Nephron (organoid): ENCODE data around the gene PGF.

ENCODE experiments used
- H3K27ac Mint-ChIP-seq, 3 experiments: 2 replicates each; pipeline ENCODE4 v1.8.0; 2020; ENCODE audit warnings: mixed read lengths in 3 of 3, mild to moderate bottlenecking in 2 of 3, moderate library complexity in 1 of 3
- H3K27me3 Mint-ChIP-seq: 2 replicates; pipeline ENCODE4 v1.8.0; 2021; ENCODE audit warnings: low read depth, mild to moderate bottlenecking, moderate library complexity, mixed read lengths
- H3K36me3 Mint-ChIP-seq: 2 replicates; pipeline ENCODE4 v1.8.0; 2020; ENCODE audit warnings: low read depth, mixed read lengths
- H3K4me1 Mint-ChIP-seq: 2 replicates; pipeline ENCODE4 v1.8.0; 2020; ENCODE audit warnings: mixed read lengths
- H3K4me3 Mint-ChIP-seq, 3 experiments: 2 replicates each; pipeline ENCODE4 v1.8.0; 2020; ENCODE audit warnings: mild to moderate bottlenecking in 3 of 3, mixed read lengths in 3 of 3, moderate library complexity in 2 of 3
- H3K9me3 Mint-ChIP-seq: 2 replicates; pipeline ENCODE4 v1.8.0; 2020; ENCODE audit warnings: mixed read lengths
- TF ChIP-seq, protein P1 (sequence below), 3 experiments: fragments of 200-600 bp; sonication (generic); IDR thresholded peaks; one replicate each; pipeline ENCODE4 v1.5.0; 2021; ENCODE audit warnings: antibody characterized with exemption in 3 of 3; ENCODE audit not compliant: unreplicated experiment in 3 of 3

PGF gene

DNA sequence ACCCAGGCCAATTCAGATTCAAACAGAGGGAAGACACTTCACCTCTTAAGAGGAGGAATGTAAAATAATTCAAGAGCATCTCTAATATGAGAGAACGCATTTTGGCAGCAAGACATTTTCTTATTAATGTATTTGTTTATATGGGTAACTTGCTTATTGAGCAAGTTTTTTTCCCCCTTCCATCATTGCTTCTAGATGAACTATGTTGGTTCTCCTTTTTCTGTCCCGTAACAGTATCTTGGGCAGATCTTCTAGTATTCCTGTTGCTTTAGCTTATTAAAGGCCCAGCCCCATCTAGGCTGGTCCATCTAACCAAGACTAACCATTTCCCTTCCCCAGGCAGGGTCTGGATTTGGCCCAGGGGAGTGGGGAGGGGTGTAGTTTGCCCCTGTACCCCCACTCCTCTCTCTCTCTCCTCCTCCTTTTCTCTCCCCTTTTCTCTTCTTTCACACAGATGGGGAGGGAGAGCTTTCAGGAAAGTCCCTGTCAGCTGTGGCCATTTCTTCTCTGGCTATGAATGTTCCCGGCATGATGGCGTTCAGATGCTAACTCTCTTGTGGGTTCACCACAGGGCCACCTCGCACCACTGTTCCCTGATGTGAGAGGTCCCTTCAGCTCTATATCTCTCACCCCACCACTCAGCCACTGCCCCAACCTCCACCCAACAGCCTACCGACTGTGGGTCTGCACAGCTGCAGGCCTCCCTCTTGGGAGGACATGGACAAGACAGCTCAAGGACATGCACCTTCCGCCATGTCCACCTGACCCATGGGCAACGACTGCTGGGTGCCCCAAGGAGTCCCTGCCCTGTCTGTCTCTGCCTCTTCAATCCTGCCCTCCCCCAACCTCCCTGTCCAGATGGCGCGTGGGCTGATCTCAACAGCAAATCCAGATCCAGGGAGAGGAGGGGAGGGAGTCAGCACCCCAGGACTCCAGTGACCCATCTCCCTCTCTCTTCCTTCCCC, 16.6 kb downstream of the PGF start:
- Mint-ChIP-seq H3K27me3 (peaks cover 3% of the 10 kb centered on the region), H3K4me3 (no peak overlapping the region), H3K27ac (peak overlapping the region in 1 of 3 experiments; percentile 90), H3K9me3 (no peaks in the 10 kb centered on the region), H3K4me1 (peaks cover 67% of the 10 kb centered on the region), H3K36me3 (peaks cover 10% of the 10 kb centered on the region)
- TF ChIP-seq, protein P1, sequence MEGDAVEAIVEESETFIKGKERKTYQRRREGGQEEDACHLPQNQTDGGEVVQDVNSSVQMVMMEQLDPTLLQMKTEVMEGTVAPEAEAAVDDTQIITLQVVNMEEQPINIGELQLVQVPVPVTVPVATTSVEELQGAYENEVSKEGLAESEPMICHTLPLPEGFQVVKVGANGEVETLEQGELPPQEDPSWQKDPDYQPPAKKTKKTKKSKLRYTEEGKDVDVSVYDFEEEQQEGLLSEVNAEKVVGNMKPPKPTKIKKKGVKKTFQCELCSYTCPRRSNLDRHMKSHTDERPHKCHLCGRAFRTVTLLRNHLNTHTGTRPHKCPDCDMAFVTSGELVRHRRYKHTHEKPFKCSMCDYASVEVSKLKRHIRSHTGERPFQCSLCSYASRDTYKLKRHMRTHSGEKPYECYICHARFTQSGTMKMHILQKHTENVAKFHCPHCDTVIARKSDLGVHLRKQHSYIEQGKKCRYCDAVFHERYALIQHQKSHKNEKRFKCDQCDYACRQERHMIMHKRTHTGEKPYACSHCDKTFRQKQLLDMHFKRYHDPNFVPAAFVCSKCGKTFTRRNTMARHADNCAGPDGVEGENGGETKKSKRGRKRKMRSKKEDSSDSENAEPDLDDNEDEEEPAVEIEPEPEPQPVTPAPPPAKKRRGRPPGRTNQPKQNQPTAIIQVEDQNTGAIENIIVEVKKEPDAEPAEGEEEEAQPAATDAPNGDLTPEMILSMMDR (IDR thresholded peaks at IDR 0.05; ENCODE audit: unreplicated experiment in 3 of 3) = no peak

DNA sequence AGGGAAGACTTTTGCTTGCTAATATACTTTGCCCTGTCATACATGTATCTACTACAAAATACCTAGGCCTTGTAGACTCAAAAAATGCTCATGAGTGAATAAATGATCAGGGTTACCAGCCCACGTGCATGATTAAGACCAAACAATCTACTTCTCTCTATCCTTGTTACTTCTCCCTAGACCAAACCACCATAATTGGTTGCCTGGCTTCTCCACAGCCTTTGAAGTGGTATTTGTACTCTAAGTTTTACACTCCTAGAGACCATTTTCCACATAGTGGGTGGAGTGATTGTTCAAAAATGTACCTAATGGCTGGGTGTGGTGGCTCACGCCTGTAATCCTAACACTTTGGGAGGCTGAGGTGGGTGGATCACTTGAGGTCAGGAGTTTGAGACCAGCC, 18.2 kb downstream of the PGF start:
- H3K36me3 Mint-ChIP-seq = peaks cover 6% of the 10 kb centered on the region
- TF ChIP-seq, protein P1 (IDR thresholded peaks at IDR 0.05; ENCODE audit: unreplicated experiment in 3 of 3) = no peak
- H3K4me1 Mint-ChIP-seq = peaks cover 76% of the 10 kb centered on the region
- H3K9me3 Mint-ChIP-seq = no peaks in the 10 kb centered on the region
- H3K27me3 Mint-ChIP-seq = peaks cover 3% of the 10 kb centered on the region
- peak overlapping the region in 1 of 3 experiments; percentile 1 for H3K27ac Mint-ChIP-seq
- H3K4me3 Mint-ChIP-seq = no peak overlapping the region

DNA sequence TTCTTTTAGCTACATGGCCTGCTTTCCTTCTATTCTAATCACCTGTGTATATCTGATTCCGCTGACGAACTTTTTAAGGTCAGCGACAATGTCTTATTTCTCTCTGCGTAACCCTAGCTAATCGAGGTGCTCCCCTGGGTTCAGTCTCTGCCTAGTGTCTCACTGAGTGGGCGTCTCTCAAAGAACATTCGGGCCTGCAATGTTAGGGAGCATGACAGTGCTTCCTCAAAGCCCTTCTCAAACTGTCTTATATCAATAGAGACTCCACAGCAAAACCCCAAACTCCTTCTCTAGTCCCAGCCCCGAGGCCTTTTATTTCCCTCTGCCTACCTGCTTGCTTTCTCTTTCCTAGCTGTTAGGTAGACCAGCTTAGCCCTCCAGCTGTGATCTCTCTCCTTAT, 18.7 kb downstream of the PGF start:
- Mint-ChIP-seq H3K36me3 (peaks cover 4% of the 10 kb centered on the region), H3K4me3 (peak overlapping the region in 2 of 3 experiments; percentile 17 to 30), H3K27ac (peak overlapping the region in 1 of 3 experiments; percentile 1), H3K9me3 (no peaks in the 10 kb centered on the region), H3K27me3 (peaks cover 3% of the 10 kb centered on the region), H3K4me1 (peaks cover 74% of the 10 kb centered on the region)
- TF ChIP-seq, protein P1 (IDR thresholded peaks at IDR 0.05; ENCODE audit: unreplicated experiment in 3 of 3) = no peak

DNA sequence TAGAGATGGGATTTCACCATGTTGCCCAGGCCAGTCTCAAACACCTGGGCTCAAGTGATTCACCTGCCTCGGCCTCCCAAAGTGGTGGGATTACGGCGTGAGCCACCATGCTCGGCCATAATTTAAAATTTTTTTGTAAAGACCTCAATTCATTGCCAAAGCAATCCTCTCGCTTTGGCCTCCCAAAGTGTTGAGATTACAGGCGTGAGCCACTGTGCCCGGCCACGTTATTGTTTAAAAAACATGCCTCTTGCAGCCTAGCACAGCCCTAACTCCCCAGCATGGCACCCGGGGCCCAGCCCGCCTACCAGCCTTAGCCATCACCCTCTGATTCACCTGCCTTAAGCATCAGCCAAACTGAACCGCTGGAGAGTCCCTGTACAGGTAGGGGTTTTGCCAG, 19.2 kb downstream of the PGF start:
- Mint-ChIP-seq H3K27me3 (peaks cover 3% of the 10 kb centered on the region), H3K27ac (no peak overlapping the region), H3K9me3 (no peaks in the 10 kb centered on the region), H3K36me3 (no peaks in the 10 kb centered on the region), H3K4me3 (no peak overlapping the region), H3K4me1 (peaks cover 69% of the 10 kb centered on the region)
- TF ChIP-seq, protein P1 (IDR thresholded peaks at IDR 0.05; ENCODE audit: unreplicated experiment in 3 of 3) = no peak

DNA sequence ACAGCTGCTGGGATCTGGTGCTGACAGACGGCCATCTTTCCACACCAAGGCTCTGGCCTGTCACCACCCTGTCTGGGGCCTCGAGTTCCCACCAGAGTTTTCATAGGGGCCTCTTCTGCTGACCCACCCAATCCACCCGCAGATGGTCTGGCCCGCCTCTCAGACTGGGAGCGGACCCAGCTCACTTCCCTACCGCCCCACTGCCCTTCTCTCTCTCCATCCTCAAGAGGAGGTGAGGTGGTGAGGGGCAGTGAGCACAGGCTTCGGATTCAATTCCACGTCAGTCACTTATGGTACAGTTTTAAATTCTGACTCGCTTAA, 20.1 kb downstream of the PGF start:
- Mint-ChIP-seq H3K9me3 (no peaks in the 10 kb centered on the region), H3K27ac (peak overlapping the region; percentile 33 to 84 (median 41)), H3K4me1 (peaks cover 71% of the 10 kb centered on the region), H3K27me3 (peaks cover 3% of the 10 kb centered on the region), H3K36me3 (no peaks in the 10 kb centered on the region), H3K4me3 (peak overlapping the region in 2 of 3 experiments; percentile 23 to 34)
- TF ChIP-seq, protein P1 (IDR thresholded peaks at IDR 0.05; ENCODE audit: unreplicated experiment in 3 of 3) = no peak
